Measurements from ENCODE around the gene TUSC2. TPM values are rescaled to one million over a fixed set of nuclear protein-coding genes. Genes with fewer than 3 reads are reported as not detected.

TUSC2 gene
- total RNA-seq, 1 experiment from 2014 or later: 33.5 TPM

DNA sequence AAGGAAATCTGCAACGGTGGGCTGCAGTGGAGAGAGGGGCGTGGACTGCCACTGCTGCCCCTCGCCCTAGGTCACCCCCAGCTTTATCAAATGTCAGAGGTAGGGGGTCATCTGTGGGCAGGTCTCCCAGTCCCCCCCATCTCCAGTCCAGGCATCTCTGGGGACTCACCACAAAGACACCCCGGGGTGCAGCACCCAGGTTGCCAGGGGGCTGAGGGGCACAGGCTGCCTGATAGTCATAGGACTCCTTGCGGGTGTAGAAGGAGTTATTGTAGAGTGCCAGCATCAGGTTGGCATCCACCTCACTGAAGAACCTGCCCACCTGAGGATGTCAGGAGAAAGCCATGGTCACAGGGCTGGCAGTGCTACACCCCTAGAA, 37.8 kb upstream of the TUSC2 start:
- Histone ChIP-seq H3K4me2 (ENCODE audit: insufficient read depth, insufficient read length, low read length) (peak overlapping the region; percentile 63), H3K9me3 (ENCODE audit: control insufficient read depth, low read depth, low read length) (no peaks in the 10 kb centered on the region), H3T11ph (ENCODE audit: low read length) (no peak overlapping the region), H3K27ac (ENCODE audit: insufficient read length, low read depth, low read length) (no peak overlapping the region), H2BK12ac (ENCODE audit: insufficient read length, low read depth, low read length) (no peak overlapping the region), H4K5ac (ENCODE audit: insufficient read length, low read depth, low read length) (no peak overlapping the region), H3K23me2 (ENCODE audit: insufficient read length, low read depth, low read length, poor library complexity, severe bottlenecking) (peaks cover 10% of the 10 kb centered on the region), H4K91ac (ENCODE audit: insufficient read length, low read depth, low read length) (no peak overlapping the region), H2AK5ac (ENCODE audit: insufficient read length, low read length) (no peak overlapping the region), H3K56ac (ENCODE audit: insufficient read length, low read depth, low read length) (no peak overlapping the region), H3K14ac (ENCODE audit: insufficient read depth, low read length) (no peak overlapping the region), H4K8ac (replicated peaks; ENCODE audit: insufficient read length, low read depth, low read length) (no peak overlapping the region), H2BK120ac (ENCODE audit: low read depth, low read length, poor library complexity, severe bottlenecking) (no peak overlapping the region), H3K4me1 (ENCODE audit: insufficient read depth, low read length) (no peaks in the 10 kb centered on the region), H2BK5ac (ENCODE audit: insufficient read length, low read length) (no peak overlapping the region), H2BK15ac (ENCODE audit: low read depth, low read length) (no peak overlapping the region), H2AFZ (ENCODE audit: low read length) (no peak overlapping the region), H3K79me2 (ENCODE audit: insufficient read depth, low read length) (no peaks in the 10 kb centered on the region), H3K27me3 (ENCODE audit: insufficient read depth, low read length) (no peaks in the 10 kb centered on the region), H3K79me1 (ENCODE audit: insufficient read depth, low read depth, low read length, poor library complexity, severe bottlenecking) (no peaks in the 10 kb centered on the region), H3K23ac (ENCODE audit: insufficient read length, low read depth, low read length) (no peak overlapping the region), H4K20me1 (ENCODE audit: control insufficient read depth, insufficient read depth, insufficient read length) (no peaks in the 10 kb centered on the region), H3K4ac (ENCODE audit: low read depth, low read length) (no peak overlapping the region), H3K18ac (ENCODE audit: insufficient read length, low read depth, low read length) (no peak overlapping the region), H3K9ac (ENCODE audit: extremely low read depth, insufficient read length, low read length) (no peak overlapping the region), H2BK20ac (ENCODE audit: low read depth, low read length, poor library complexity, severe bottlenecking) (no peak overlapping the region)
- H3K27ac Mint-ChIP-seq: no peak overlapping the region
- peaks cover 17% of the 10 kb centered on the region for H3K27me3 Mint-ChIP-seq (ENCODE audit: low read depth)
- H3K4me3 Mint-ChIP-seq: peak overlapping the region; percentile 68 to 85
- WGBS (ENCODE audit: extremely low coverage, insufficient read length, low lambda C conversion rate): no CpG with 5 or more reads among the region's 5 CpGs
- no peaks in the 10 kb centered on the region for H3K36me3 Mint-ChIP-seq (ENCODE audit: insufficient read depth in 1 of 3, low read depth in 3 of 3)
- no peaks in the 10 kb centered on the region; a peak in 1 of 5 replicates for H3K9me3 Mint-ChIP-seq
- DNase-seq: no peak
- TF ChIP-seq CTCF (conservative IDR thresholded peaks at IDR 0.05): no peak
- H3K4me1 Mint-ChIP-seq: peaks cover 9 to 14% of the 10 kb centered on the region in 2 experiments

Data from H9 (cell line).